HEK293 (cell line): ENCODE measurements around the gene BBS7.

Source experiments
- CTCF ChIA-PET: fragments of 350-600 bp; formaldehyde crosslinking; extraction: SDS; loops from one replicate; lab custom pipeline; 2021; ENCODE audit warnings: antibody characterized with exemption; lab: Yijun Ruan, JAX
- POLR2A ChIA-PET: fragments of 300-600 bp; formaldehyde crosslinking; extraction: SDS; loops from one replicate; lab custom pipeline; 2020; ENCODE audit warnings: antibody characterized with exemption, inconsistent platforms; lab: Yijun Ruan, JAX
- H3K27ac ChIP-seq: fragments of 200-500 bp; sonication (Bioruptor generic); 2 replicates; pipeline ENCODE4 v1.5.1; 2014; ENCODE audit warnings: low read depth, low read length, control low read depth, inconsistent platforms; ENCODE audit errors: extremely low read depth
- H3K36me3 ChIP-seq, 2 experiments: fragments of 200-500 bp in 1 of 2; sonication (Bioruptor generic) in 1 of 2; 1 replicate in 1 of 2; 2 replicates in 1 of 2; pipeline ENCODE4 v1.5.1; 2014 to 2017; ENCODE audit warnings: inconsistent platforms in 2 of 2, low read length in 2 of 2; ENCODE audit not compliant: control insufficient read depth in 2 of 2, insufficient read depth in 1 of 2
- H3K4me1 ChIP-seq: fragments of 200-500 bp; sonication (Bioruptor generic); 2 replicates; pipeline ENCODE4 v1.5.1; 2014; ENCODE audit warnings: mild to moderate bottlenecking, low read length, inconsistent platforms; ENCODE audit not compliant: control insufficient read depth, insufficient read depth
- H3K4me3 ChIP-seq: 2 replicates; pipeline ENCODE4 v1.5.1; 2011; ENCODE audit warnings: low read depth, mild to moderate bottlenecking, control low read depth, low read length, moderate library complexity
- H3K9me3 ChIP-seq: fragments of 200-500 bp; sonication (Bioruptor generic); 2 replicates; pipeline ENCODE4 v1.5.1; 2014; ENCODE audit warnings: low read depth, low read length, inconsistent platforms; ENCODE audit not compliant: control insufficient read depth, insufficient read depth
- BCL11B ChIP-seq: fragments of 450-650 bp; formaldehyde crosslinking; IDR thresholded peaks from 2 replicates; pipeline ENCODE4 v1.5.1; 2016; ENCODE audit warnings: low read depth, missing biosample characterization, missing genetic modification characterization
- FEZF1 ChIP-seq: fragments of 450-650 bp; formaldehyde crosslinking; IDR thresholded peaks from 2 replicates; pipeline ENCODE4 v1.5.1; 2016; ENCODE audit warnings: missing biosample characterization, missing genetic modification characterization
- GLIS1 ChIP-seq: fragments of 450-650 bp; formaldehyde crosslinking; IDR thresholded peaks from 2 replicates; pipeline ENCODE4 v1.5.1; 2016; ENCODE audit warnings: missing biosample characterization, missing genetic modification characterization
- KLF16 ChIP-seq: fragments of 450-650 bp; formaldehyde crosslinking; IDR thresholded peaks from 2 replicates; pipeline ENCODE4 v1.5.1; 2017; ENCODE audit warnings: missing biosample characterization, missing genetic modification characterization
- OSR2 ChIP-seq: fragments of 450-650 bp; formaldehyde crosslinking; IDR thresholded peaks from 2 replicates; pipeline ENCODE4 v1.5.1; 2016; ENCODE audit warnings: missing biosample characterization, missing genetic modification characterization
- SCRT1 ChIP-seq: fragments of 450-650 bp; formaldehyde crosslinking; IDR thresholded peaks from 2 replicates; pipeline ENCODE4 v1.5.1; 2016; ENCODE audit warnings: missing biosample characterization, missing genetic modification characterization, borderline replicate concordance
- ZBTB17 ChIP-seq: fragments of 450-650 bp; formaldehyde crosslinking; IDR thresholded peaks from 2 replicates; pipeline ENCODE4 v1.5.1; 2016; ENCODE audit warnings: missing biosample characterization, missing genetic modification characterization
- ZFP41 ChIP-seq: fragments of 450-650 bp; formaldehyde crosslinking; IDR thresholded peaks from 2 replicates; pipeline ENCODE4 v1.5.1; 2016; ENCODE audit warnings: missing biosample characterization, missing genetic modification characterization, borderline replicate concordance
- ZNF112 ChIP-seq: fragments of 450-650 bp; formaldehyde crosslinking; IDR thresholded peaks from 2 replicates; pipeline ENCODE4 v1.5.0; 2017; ENCODE audit warnings: missing biosample characterization, missing genetic modification characterization
- ZNF169 ChIP-seq: fragments of 450-650 bp; formaldehyde crosslinking; IDR thresholded peaks from 2 replicates; pipeline ENCODE4 v1.5.1; 2016; ENCODE audit warnings: missing biosample characterization, missing genetic modification characterization
- ZNF174 ChIP-seq: fragments of 450-650 bp; formaldehyde crosslinking; IDR thresholded peaks from 2 replicates; pipeline ENCODE4 v1.5.0; 2017; ENCODE audit warnings: missing biosample characterization, mild to moderate bottlenecking, missing genetic modification characterization
- ZNF26 ChIP-seq: fragments of 450-650 bp; formaldehyde crosslinking; IDR thresholded peaks from 2 replicates; pipeline ENCODE4 v1.5.1; 2016; ENCODE audit warnings: missing biosample characterization, missing genetic modification characterization
- ZNF354C ChIP-seq: fragments of 450-650 bp; formaldehyde crosslinking; IDR thresholded peaks from 2 replicates; pipeline ENCODE4 v1.5.1; 2016; ENCODE audit warnings: missing biosample characterization, missing genetic modification characterization, low read depth, borderline replicate concordance
- ZNF416 ChIP-seq: fragments of 450-650 bp; formaldehyde crosslinking; IDR thresholded peaks from 2 replicates; pipeline ENCODE4 v1.5.1; 2016; ENCODE audit warnings: missing biosample characterization, missing genetic modification characterization
- ZNF488 ChIP-seq: fragments of 450-650 bp; formaldehyde crosslinking; IDR thresholded peaks from 2 replicates; pipeline ENCODE4 v1.5.1; 2016; ENCODE audit warnings: missing biosample characterization, missing genetic modification characterization
- ZNF510 ChIP-seq: fragments of 450-650 bp; formaldehyde crosslinking; IDR thresholded peaks from 2 replicates; pipeline ENCODE4 v1.5.1; 2018; ENCODE audit warnings: mild to moderate bottlenecking, missing genetic modification characterization, missing biosample characterization; ENCODE audit not compliant: insufficient replicate concordance
- ZNF544 ChIP-seq: fragments of 450-650 bp; formaldehyde crosslinking; IDR thresholded peaks from 2 replicates; pipeline ENCODE4 v1.5.0; 2017; ENCODE audit warnings: missing biosample characterization, missing genetic modification characterization
- ZNF621 ChIP-seq: fragments of 450-650 bp; formaldehyde crosslinking; IDR thresholded peaks from 2 replicates; pipeline ENCODE4 v1.5.1; 2017; ENCODE audit warnings: missing biosample characterization, missing genetic modification characterization
- ZNF660 ChIP-seq: fragments of 450-650 bp; IDR thresholded peaks from 2 replicates; pipeline ENCODE4 v1.5.1; 2018; ENCODE audit warnings: missing biosample characterization, mild to moderate bottlenecking, missing genetic modification characterization
- ZNF670 ChIP-seq: fragments of 450-650 bp; formaldehyde crosslinking; IDR thresholded peaks from 2 replicates; pipeline ENCODE4 v1.5.1; 2016; ENCODE audit warnings: missing biosample characterization, missing genetic modification characterization, low read depth
- ZNF677 ChIP-seq: fragments of 450-650 bp; IDR thresholded peaks from 2 replicates; pipeline ENCODE4 v1.5.0; 2018; ENCODE audit warnings: missing biosample characterization, mild to moderate bottlenecking, missing genetic modification characterization, moderate library complexity
- ZNF701 ChIP-seq: fragments of 450-650 bp; formaldehyde crosslinking; IDR thresholded peaks from 2 replicates; pipeline ENCODE4 v1.5.1; 2016; ENCODE audit warnings: missing biosample characterization, missing genetic modification characterization
- ZNF792 ChIP-seq: fragments of 450-650 bp; formaldehyde crosslinking; IDR thresholded peaks from 2 replicates; pipeline ENCODE4 v1.5.1; 2016; ENCODE audit warnings: missing biosample characterization, missing genetic modification characterization
- ZSCAN18 ChIP-seq: fragments of 450-650 bp; formaldehyde crosslinking; IDR thresholded peaks from 2 replicates; pipeline ENCODE4 v1.5.1; 2016; ENCODE audit warnings: missing biosample characterization, missing genetic modification characterization
- TF ChIP-seq, protein P1 (sequence below): fragments of 450-650 bp; formaldehyde crosslinking; conservative IDR thresholded peaks from 2 replicates; pipeline ENCODE4 v1.5.1; 2016; ENCODE audit warnings: low read depth, missing biosample characterization, missing genetic modification characterization
- TF ChIP-seq, protein P2 (sequence below): fragments of 450-650 bp; formaldehyde crosslinking; IDR thresholded peaks from 2 replicates; pipeline ENCODE4 v1.5.1; 2016; ENCODE audit warnings: missing biosample characterization, missing genetic modification characterization
- TF ChIP-seq, protein P3 (sequence below): fragments of 450-650 bp; IDR thresholded peaks from 2 replicates; pipeline ENCODE4 v1.5.1; 2018; ENCODE audit warnings: missing biosample characterization, missing genetic modification characterization

Gene BBS7

GRCh38 chr4:121792966-121793365 lies 77.3 kb downstream of the BBS7 start:
- Histone ChIP-seq H3K4me1 (no peaks in the 10 kb centered on the region), H3K9me3 (no peaks in the 10 kb centered on the region), H3K27ac (no peak overlapping the region), H3K4me3 (no peak overlapping the region), H3K36me3 (no peaks in the 10 kb centered on the region)
- CTCF ChIA-PET, result no interaction called here
- POLR2A ChIA-PET, result no interaction called here
- TF ChIP-seq ZNF670 (tag by site-specific recombination), result no peak
- TF ChIP-seq KLF16 (tag by site-specific recombination), result no peak
- TF ChIP-seq, protein P1, sequence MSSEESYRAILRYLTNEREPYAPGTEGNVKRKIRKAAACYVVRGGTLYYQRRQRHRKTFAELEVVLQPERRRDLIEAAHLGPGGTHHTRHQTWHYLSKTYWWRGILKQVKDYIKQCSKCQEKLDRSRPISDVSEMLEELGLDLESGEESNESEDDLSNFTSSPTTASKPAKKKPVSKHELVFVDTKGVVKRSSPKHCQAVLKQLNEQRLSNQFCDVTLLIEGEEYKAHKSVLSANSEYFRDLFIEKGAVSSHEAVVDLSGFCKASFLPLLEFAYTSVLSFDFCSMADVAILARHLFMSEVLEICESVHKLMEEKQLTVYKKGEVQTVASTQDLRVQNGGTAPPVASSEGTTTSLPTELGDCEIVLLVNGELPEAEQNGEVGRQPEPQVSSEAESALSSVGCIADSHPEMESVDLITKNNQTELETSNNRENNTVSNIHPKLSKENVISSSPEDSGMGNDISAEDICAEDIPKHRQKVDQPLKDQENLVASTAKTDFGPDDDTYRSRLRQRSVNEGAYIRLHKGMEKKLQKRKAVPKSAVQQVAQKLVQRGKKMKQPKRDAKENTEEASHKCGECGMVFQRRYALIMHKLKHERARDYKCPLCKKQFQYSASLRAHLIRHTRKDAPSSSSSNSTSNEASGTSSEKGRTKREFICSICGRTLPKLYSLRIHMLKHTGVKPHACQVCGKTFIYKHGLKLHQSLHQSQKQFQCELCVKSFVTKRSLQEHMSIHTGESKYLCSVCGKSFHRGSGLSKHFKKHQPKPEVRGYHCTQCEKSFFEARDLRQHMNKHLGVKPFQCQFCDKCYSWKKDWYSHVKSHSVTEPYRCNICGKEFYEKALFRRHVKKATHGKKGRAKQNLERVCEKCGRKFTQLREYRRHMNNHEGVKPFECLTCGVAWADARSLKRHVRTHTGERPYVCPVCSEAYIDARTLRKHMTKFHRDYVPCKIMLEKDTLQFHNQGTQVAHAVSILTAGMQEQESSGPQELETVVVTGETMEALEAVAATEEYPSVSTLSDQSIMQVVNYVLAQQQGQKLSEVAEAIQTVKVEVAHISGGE (tag by site-specific recombination), result no peak
- TF ChIP-seq ZSCAN18 (tag by site-specific recombination), result no peak
- no peak for TF ChIP-seq ZNF112 (tag by site-specific recombination)
- no peak for TF ChIP-seq ZFP41 (tag by site-specific recombination)
- no peak for TF ChIP-seq ZNF354C (tag by site-specific recombination)
- TF ChIP-seq, protein P2, sequence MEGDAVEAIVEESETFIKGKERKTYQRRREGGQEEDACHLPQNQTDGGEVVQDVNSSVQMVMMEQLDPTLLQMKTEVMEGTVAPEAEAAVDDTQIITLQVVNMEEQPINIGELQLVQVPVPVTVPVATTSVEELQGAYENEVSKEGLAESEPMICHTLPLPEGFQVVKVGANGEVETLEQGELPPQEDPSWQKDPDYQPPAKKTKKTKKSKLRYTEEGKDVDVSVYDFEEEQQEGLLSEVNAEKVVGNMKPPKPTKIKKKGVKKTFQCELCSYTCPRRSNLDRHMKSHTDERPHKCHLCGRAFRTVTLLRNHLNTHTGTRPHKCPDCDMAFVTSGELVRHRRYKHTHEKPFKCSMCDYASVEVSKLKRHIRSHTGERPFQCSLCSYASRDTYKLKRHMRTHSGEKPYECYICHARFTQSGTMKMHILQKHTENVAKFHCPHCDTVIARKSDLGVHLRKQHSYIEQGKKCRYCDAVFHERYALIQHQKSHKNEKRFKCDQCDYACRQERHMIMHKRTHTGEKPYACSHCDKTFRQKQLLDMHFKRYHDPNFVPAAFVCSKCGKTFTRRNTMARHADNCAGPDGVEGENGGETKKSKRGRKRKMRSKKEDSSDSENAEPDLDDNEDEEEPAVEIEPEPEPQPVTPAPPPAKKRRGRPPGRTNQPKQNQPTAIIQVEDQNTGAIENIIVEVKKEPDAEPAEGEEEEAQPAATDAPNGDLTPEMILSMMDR (tag by site-specific recombination), result no peak
- no peak for TF ChIP-seq ZNF677 (tag by site-specific recombination)
- TF ChIP-seq ZNF26 (tag by site-specific recombination), result no peak
- no peak for TF ChIP-seq ZNF544 (tag by site-specific recombination)
- TF ChIP-seq ZNF621 (tag by site-specific recombination), result no peak
- TF ChIP-seq ZNF488, result no peak
- no peak for TF ChIP-seq ZNF169
- TF ChIP-seq SCRT1, result no peak
- TF ChIP-seq ZNF660 (tag by site-specific recombination), result no peak
- no peak for TF ChIP-seq ZBTB17

DNA sequence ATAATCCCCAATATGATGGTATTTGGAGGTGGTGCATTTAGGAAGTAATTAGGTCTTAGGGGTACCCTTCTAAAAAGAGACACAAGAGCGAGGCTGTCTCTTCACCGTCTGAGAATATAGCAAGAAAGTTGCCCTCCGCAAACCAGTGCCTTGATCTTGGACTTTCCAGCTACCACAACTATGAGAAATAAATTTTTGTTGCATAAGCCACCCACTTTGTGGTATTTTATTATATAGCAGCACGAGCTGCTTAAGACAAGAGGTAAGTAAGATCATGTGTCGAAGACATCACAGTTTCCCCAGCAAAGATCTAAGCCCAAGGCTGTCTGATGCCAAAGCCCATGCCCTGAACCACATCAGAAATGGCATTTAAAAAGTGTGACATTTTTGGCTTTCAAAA lies 78.8 kb downstream of the BBS7 start:
- no peak overlapping the region for H3K27ac ChIP-seq
- no peaks in the 10 kb centered on the region for H3K4me1 ChIP-seq
- H3K36me3 ChIP-seq, result no peaks in the 10 kb centered on the region
- ChIA-PET CTCF (no interaction called here), POLR2A (no interaction called here)
- H3K4me3 ChIP-seq, result no peak overlapping the region
- no peaks in the 10 kb centered on the region for H3K9me3 ChIP-seq
- TF ChIP-seq ZNF416 (tag by site-specific recombination) (no peak), ZNF510 (tag by site-specific recombination) (no peak), OSR2 (no peak), GLIS1 (no peak), ZNF701 (tag by site-specific recombination) (no peak), ZNF174 (no peak), BCL11B (no peak), FEZF1 (no peak), ZNF792 (tag by site-specific recombination) (no peak)
- TF ChIP-seq, protein P3, sequence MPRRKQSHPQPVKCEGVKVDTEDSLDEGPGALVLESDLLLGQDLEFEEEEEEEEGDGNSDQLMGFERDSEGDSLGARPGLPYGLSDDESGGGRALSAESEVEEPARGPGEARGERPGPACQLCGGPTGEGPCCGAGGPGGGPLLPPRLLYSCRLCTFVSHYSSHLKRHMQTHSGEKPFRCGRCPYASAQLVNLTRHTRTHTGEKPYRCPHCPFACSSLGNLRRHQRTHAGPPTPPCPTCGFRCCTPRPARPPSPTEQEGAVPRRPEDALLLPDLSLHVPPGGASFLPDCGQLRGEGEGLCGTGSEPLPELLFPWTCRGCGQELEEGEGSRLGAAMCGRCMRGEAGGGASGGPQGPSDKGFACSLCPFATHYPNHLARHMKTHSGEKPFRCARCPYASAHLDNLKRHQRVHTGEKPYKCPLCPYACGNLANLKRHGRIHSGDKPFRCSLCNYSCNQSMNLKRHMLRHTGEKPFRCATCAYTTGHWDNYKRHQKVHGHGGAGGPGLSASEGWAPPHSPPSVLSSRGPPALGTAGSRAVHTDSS (tag by site-specific recombination), result no peak
